ENCODE results near the gene CTAGE1.

- TF ChIP-seq POLR2A (IDR thresholded peaks at IDR 0.05; ENCODE audit: low read depth, low read length) (no peak), POLR2AphosphoS5 (IDR thresholded peaks at IDR 0.05; ENCODE audit: low read depth, low read length) (no peak), TAF1 (IDR thresholded peaks at IDR 0.05; ENCODE audit: borderline replicate concordance, low read depth, low read length) (no peak)
These were observed 26.0 kb downstream of the CTAGE1 start for GRCh38 chr18:22391407-22392345.

All from GM12892 (cell line).